ENCODE data around the gene GJC2. TPM values are rescaled to one million over a fixed set of nuclear protein-coding genes. Genes with fewer than 3 reads are reported as not detected.
A peak's percentile ranks its signal among the peaks of the same experiment; 100 is the strongest.
"Not testable (repeated sequence)": the region's sequence is repeated elsewhere in the genome, so short reads cannot be mapped to it uniquely, and the experiment has no call there.

GJC2 gene
- total and polyA plus RNA-seq, 5 experiments from 2014 or later: 0.16 to 2.8 (median 1.4) TPM; not detected in 1

- Mint-ChIP-seq H3K36me3 (peaks cover 0 to 9% (median 0%) of the 10 kb centered on the region in 3 donors), H3K4me1 (peaks cover 13 to 33% (median 21%) of the 10 kb centered on the region in 4 donors), H3K4me3 (no peak overlapping the region), H3K9me3 (no peaks in the 10 kb centered on the region), H3K27me3 (no peaks in the 10 kb centered on the region), H3K27ac (peak overlapping the region in 5 of 10 donors; percentile 31 to 86 (median 61))
- DNase-seq: no peak
- POLR2A ChIA-PET: interaction anchor here (0.9 kb wide), 1 partner anchor 66 kb away, joined by 3 read pairs; no protein-coding TSS in a partner anchor
- no peak for ATAC-seq
Measured at GRCh38 chr1:228172591-228173527, 23.1 kb downstream of the GJC2 start.

DNA sequence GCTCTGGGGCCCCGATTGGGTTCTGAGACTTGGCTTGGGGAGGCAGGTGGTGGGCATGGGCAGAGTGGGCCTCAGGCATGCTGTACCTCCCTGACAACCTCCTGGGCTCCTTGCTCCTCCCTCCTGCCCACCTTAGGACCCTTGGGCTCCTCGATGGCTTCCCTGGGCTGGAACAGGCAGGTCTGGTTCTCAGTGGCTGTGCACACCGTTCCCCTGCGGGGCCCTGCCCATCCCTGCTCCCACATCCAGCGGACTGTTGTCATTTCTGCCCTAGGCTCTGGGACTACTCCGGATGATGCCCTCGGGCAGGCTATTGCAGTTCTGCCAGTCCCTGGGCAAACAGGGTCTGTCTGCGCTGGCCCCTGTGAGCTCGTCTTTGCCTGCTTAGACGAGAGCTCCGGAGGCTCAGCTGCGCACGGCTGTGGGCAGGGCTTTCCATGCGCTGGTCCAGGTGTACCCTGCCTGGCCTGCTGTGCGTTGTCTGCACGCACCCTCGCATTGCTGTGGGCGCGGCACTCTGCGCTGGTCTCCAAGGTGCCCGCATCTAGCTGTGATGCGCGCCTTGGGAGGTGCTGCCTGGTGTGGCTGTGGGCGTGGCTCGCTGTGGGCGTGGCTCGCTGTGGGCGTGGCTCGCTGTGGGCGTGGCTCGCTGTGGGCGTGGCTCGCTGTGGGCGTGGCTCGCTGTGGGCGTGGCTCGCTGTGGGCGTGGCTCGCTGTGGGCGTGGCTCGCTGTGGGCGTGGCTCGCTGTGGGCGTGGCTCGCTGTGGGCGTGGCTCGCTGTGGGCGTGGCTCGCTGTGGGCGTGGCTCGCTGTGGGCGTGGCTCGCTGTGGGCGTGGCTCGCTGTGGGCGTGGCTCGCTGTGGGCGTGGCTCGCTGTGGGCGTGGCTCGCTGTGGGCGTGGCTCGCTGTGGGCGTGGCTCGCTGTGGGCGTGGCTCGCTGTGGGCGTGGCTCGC lies 24.1 kb downstream of the GJC2 start:
- peaks cover 0 to 13% (median 0%) of the 10 kb centered on the region in 3 donors for H3K36me3 Mint-ChIP-seq
- H3K4me3 Mint-ChIP-seq, H3K9me3 Mint-ChIP-seq, H3K27me3 Mint-ChIP-seq, POLR2A ChIA-PET: not testable (repeated sequence)
- ATAC-seq (peak; percentile 39 to 68), DNase-seq (peak in 5 of 10 donors; percentile 33 to 52 (median 37))
- peak overlapping the region in 2 of 10 donors; percentile 22 to 87 for H3K27ac Mint-ChIP-seq
- peaks cover 12 to 24% (median 18%) of the 10 kb centered on the region in 4 donors for H3K4me1 Mint-ChIP-seq

DNA sequence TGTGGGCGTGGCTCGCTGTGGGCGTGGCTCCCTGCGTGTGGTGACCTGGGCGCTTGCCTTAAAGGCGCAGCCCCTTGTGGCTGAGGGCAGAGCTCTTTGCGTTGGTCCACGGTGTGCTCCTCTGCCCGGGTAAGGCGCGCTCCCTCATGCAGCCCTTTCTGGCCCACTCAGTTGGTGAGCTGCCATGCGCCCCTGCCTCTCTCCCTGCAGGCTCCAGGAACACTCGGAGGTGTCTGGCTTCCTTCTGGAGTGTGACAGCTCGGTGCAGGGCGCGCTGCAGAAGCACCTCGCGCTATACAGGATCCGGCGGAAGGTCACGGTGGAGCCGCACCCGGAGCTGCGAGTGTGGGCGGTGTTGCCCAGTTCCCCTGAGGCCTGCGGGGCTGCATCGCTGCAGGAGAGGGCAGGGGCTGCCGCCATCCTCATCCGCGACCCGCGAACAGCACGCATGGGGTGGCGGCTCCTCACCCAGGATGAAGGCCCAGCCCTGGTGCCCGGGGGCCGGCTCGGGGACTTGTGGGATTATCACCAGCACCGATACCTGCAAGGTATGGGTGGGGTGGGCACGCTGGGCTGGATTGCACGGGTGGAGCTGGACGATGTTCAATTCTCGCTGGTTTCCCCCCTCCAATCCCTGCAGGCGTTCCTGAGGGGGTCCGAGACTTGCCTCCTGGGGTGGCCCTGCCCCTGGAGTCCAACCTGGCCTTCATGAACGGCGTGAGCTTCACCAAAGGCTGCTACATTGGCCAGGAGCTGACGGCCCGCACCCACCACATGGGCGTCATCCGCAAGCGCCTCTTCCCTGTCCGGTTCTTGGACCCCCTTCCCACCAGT lies 25.0 kb downstream of the GJC2 start:
- no peak overlapping the region for H3K4me3 Mint-ChIP-seq
- no peaks in the 10 kb centered on the region for H3K9me3 Mint-ChIP-seq
- ATAC-seq: peak; percentile 19 to 65
- peak in 4 of 10 donors; percentile 37 to 54 (median 48) for DNase-seq
- H3K27ac Mint-ChIP-seq: peak overlapping the region in 1 of 10 donors; percentile 40
- no peaks in the 10 kb centered on the region for H3K27me3 Mint-ChIP-seq
- peaks cover 6 to 16% (median 14%) of the 10 kb centered on the region in 4 donors for H3K4me1 Mint-ChIP-seq
- H3K36me3 Mint-ChIP-seq: peaks cover 0 to 9% (median 0%) of the 10 kb centered on the region in 3 donors
- POLR2A ChIA-PET: no interaction called here

DNA sequence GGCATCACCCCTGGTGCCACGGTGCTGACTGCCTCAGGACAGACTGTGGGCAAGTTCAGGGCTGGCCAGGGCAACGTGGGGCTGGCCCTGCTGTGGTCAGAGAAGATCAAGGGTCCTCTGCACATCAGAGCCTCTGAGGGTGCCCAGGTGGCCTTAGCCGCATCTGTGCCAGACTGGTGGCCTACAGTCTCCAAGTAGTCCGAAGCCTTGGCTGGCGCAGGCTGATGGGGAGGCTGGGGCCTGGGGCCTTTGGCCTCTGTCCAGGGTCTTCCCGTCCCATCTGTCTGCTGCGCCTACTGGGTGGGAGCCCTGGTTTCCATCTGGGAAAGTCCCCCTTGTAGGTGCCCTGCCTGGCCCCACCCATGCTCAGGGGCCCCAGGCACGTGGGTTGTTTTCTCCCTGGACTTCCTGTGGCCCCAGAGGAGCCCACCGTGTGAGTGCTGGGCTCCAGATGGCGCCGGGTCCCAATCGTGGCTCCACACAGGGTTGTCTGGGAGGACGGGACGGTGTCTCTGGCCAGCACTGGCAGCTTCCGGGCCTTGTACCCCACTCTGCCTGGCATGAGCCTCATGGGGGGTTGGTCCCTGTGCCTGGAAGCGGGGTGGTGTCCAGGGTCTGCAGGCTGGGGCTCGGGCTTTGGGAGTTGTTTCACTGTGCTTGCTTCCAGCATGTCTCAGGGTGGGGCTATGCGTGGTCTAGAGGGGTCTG lies 25.7 kb downstream of the GJC2 start:
- Mint-ChIP-seq H3K27me3 (no peaks in the 10 kb centered on the region), H3K9me3 (no peaks in the 10 kb centered on the region), H3K27ac (peak overlapping the region in 1 of 10 donors; percentile 88), H3K36me3 (peaks cover 0 to 8% (median 0%) of the 10 kb centered on the region in 3 donors), H3K4me3 (no peak overlapping the region), H3K4me1 (peaks cover 6 to 15% (median 15%) of the 10 kb centered on the region in 4 donors)
- DNase-seq (no peak), ATAC-seq (no peak)
- POLR2A ChIA-PET: no interaction called here

GRCh38 chr1:228176024-228176395 lies 26.3 kb downstream of the GJC2 start:
- ATAC-seq (no peak), DNase-seq (no peak)
- Mint-ChIP-seq H3K4me3 (no peak overlapping the region), H3K4me1 (peaks cover 6 to 15% (median 14%) of the 10 kb centered on the region in 4 donors), H3K27ac (peak overlapping the region in 1 of 10 donors; percentile 88), H3K36me3 (peaks cover 0 to 8% (median 0%) of the 10 kb centered on the region in 3 donors), H3K27me3 (no peaks in the 10 kb centered on the region), H3K9me3 (no peaks in the 10 kb centered on the region)
- POLR2A ChIA-PET: no interaction called here

DNA sequence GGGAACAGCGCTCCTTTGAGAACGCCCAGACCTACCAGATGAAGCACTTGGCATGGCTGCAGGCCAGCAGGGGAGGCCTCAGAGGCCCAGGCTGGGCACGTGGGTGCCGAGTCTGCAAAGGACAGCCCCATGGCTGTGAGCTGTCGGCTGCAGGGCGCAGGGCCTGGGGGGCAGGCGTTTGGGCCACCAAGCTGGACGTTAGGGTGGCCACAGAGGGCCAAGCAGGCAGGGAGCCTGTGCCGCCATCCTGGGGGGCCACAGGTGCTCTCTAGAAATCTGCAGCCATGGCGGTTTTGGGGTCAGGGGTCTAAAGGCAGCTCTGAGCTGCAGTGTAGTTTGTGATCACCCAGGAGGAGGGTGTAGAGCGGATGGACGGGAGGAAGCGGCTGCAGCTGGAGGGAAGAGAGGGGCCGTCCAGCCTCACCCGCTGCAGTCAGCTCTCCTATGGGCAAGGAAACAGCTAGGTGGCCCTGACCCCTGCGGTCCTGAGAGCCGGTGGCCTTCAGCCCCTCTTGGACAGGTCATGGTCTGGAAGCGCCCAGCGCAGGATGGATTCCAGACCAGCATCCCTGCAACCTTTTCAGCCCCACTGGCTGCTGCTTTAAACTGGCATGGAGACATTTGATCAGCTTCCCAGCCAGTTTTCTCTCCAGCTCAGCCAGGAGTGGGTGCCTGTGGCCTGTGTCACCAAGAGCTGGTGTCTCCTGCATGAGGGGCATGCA lies 26.9 kb downstream of the GJC2 start:
- no peaks in the 10 kb centered on the region for H3K27me3 Mint-ChIP-seq
- POLR2A ChIA-PET: no interaction called here
- no peaks in the 10 kb centered on the region for H3K9me3 Mint-ChIP-seq
- DNase-seq: no peak
- no peak overlapping the region for H3K4me3 Mint-ChIP-seq
- peaks cover 0 to 8% (median 0%) of the 10 kb centered on the region in 3 donors for H3K36me3 Mint-ChIP-seq
- H3K4me1 Mint-ChIP-seq: peaks cover 6 to 14% (median 12%) of the 10 kb centered on the region in 4 donors
- no peak for ATAC-seq
- no peak overlapping the region for H3K27ac Mint-ChIP-seq

DNA sequence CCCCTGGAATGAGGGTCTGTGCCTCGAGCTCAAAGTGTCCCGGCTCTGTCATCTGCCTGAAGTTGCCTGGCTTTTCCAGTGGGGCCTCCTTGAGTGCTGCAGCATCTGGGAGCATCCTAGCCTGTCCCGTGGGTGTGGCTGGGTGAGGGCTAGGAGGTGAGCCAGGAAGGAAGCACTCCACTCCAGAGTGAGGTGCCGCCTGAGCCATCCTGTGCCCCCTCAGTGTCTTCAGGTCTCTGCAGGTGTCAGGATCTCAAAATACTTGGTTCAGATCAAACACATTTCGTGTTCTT lies 27.4 kb downstream of the GJC2 start:
- Mint-ChIP-seq H3K4me1 (peaks cover 5 to 13% (median 10%) of the 10 kb centered on the region in 4 donors), H3K27me3 (no peaks in the 10 kb centered on the region), H3K27ac (peak overlapping the region in 2 of 10 donors; percentile 12 to 31), H3K9me3 (no peaks in the 10 kb centered on the region), H3K4me3 (no peak overlapping the region), H3K36me3 (peaks cover 0 to 8% (median 0%) of the 10 kb centered on the region in 3 donors)
- no peak for DNase-seq
- POLR2A ChIA-PET: no interaction called here
- ATAC-seq: no peak

GRCh38 chr1:228177721-228178710 lies 28.3 kb downstream of the GJC2 start:
- no peak for ATAC-seq
- Mint-ChIP-seq H3K9me3 (no peaks in the 10 kb centered on the region), H3K27me3 (no peaks in the 10 kb centered on the region), H3K27ac (peak overlapping the region in 6 of 10 donors; percentile 31 to 77 (median 53)), H3K36me3 (peaks cover 0 to 8% (median 0%) of the 10 kb centered on the region in 3 donors), H3K4me1 (peaks cover under 1 to 8% (median 4%) of the 10 kb centered on the region in 4 donors), H3K4me3 (peak overlapping the region in 1 of 10 donors; percentile 45)
- POLR2A ChIA-PET: interaction anchor here (1.5 kb wide), 1 partner anchor 10 kb away, joined by 4 read pairs; no protein-coding TSS in a partner anchor
- DNase-seq: no peak

DNA sequence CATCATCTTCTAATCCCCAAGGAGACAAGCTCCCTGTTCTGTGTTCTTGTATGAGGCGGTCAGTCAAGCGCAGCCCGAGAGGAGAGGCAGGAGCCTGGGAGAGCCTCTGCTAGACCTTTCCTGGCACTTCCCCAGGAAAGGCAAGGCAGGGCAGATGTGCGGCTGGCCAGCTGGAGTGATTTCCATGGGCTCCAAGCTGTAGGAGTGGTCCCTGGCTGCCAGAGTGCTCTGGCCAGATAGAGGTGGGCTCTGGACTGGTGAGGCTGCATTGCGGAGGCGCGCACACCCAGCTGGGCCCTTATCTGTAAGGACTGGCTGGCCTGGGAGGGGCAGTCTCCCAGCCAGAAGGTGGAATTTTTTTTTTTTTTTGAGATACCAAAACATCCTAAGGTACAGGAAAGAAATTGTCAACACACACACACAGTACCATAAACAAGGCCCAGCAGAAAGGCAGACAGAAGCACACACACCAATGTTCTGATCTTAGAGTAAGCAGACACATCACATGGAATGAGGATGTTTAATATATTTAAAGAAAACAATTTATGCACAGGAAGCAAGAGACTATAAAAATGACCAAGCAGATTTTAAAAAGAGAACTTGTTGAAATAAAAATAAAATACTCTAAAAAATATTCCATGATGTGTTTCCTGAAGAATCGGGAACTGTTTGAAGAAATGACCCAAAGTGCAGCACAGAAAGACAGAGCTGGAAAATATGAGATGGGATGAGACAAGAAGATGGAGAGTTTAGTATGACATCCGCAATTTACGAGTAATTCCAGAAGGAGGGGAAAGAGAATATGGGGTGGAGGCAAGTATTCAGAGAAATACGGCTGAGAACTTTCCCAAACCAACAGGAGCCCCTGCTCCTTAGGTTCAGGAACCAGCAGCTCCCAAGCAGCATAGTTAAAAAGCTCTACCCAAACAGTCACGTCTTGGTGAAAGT lies 29.3 kb downstream of the GJC2 start:
- peaks cover 0 to 8% (median 4%) of the 10 kb centered on the region in 4 donors for H3K4me1 Mint-ChIP-seq
- H3K4me3 Mint-ChIP-seq: no peak overlapping the region
- peaks cover 0 to 8% (median 0%) of the 10 kb centered on the region in 3 donors for H3K36me3 Mint-ChIP-seq
- POLR2A ChIA-PET: interaction anchor here (0.6 to 1.5 kb wide), 3 partner anchors 11 to 380 kb away, joined by 3 to 5 read pairs (median 4); partner anchors contain the start of gene IBA57
- no peak for DNase-seq
- H3K27ac Mint-ChIP-seq: peak overlapping the region in 5 of 10 donors; percentile 19 to 73 (median 49)
- H3K27me3 Mint-ChIP-seq: no peaks in the 10 kb centered on the region
- ATAC-seq: no peak
- no peaks in the 10 kb centered on the region for H3K9me3 Mint-ChIP-seq
